ENCODE data around the gene OSBPL5.

Gene OSBPL5

GRCh38 chr11:3152471-3153110, 12.5 kb downstream of the OSBPL5 start:
- DNase-seq (ENCODE audit: low read depth, low spot score): no peak

GRCh38 chr11:3150726-3151125, 14.4 kb downstream of the OSBPL5 start:
- no peak for DNase-seq (ENCODE audit: low read depth, low spot score)

- DNase-seq (ENCODE audit: low read depth, low spot score): no peak
Measured at GRCh38 chr11:3149852-3150188, 15.3 kb downstream of the OSBPL5 start.

- DNase-seq (ENCODE audit: low read depth, low spot score): no peak
Measured at GRCh38 chr11:3148990-3149851, 15.9 kb downstream of the OSBPL5 start.

GRCh38 chr11:3148255-3148989, 16.7 kb downstream of the OSBPL5 start:
- DNase-seq (ENCODE audit: low read depth, low spot score): no peak

- DNase-seq (ENCODE audit: low read depth, low spot score): no peak
Measured at GRCh38 chr11:3147626-3148025, 17.5 kb downstream of the OSBPL5 start.

- DNase-seq (ENCODE audit: low read depth, low spot score): no peak
Measured at GRCh38 chr11:3147257-3147619, 17.9 kb downstream of the OSBPL5 start.

GRCh38 chr11:3146612-3147256, 18.4 kb downstream of the OSBPL5 start:
- DNase-seq (ENCODE audit: low read depth, low spot score): no peak

GRCh38 chr11:3145206-3145520, 19.9 kb downstream of the OSBPL5 start:
- DNase-seq (ENCODE audit: low read depth, low spot score): no peak

- no peak for DNase-seq (ENCODE audit: low read depth, low spot score)
Measured at GRCh38 chr11:3144296-3145205, 20.6 kb downstream of the OSBPL5 start.

GRCh38 chr11:3143136-3143880, 21.8 kb downstream of the OSBPL5 start:
- no peak for DNase-seq (ENCODE audit: low read depth, low spot score)

GRCh38 chr11:3140291-3140603, 24.9 kb downstream of the OSBPL5 start:
- DNase-seq (ENCODE audit: low read depth, low spot score): no peak

GRCh38 chr11:3139481-3140290, 25.4 kb downstream of the OSBPL5 start:
- no peak for DNase-seq (ENCODE audit: low read depth, low spot score)

- no peak for DNase-seq (ENCODE audit: low read depth, low spot score)
Measured at GRCh38 chr11:3139086-3139440, 26.0 kb downstream of the OSBPL5 start.

GRCh38 chr11:3138178-3139085, 26.7 kb downstream of the OSBPL5 start:
- no peak for DNase-seq (ENCODE audit: low read depth, low spot score)

- DNase-seq (ENCODE audit: low read depth, low spot score): no peak
Measured at GRCh38 chr11:3137486-3138177, 27.5 kb downstream of the OSBPL5 start.

- no peak for DNase-seq (ENCODE audit: low read depth, low spot score)
Measured at GRCh38 chr11:3136546-3137455, 28.3 kb downstream of the OSBPL5 start.
